Vagina (tissue), 2 donors: ENCODE results near the gene KCNK18. TPM values are rescaled to one million over a fixed set of nuclear protein-coding genes. Genes with fewer than 3 reads are reported as not detected.

ENCODE experiments used
- DNase-seq, 2 donors: peaks; one replicate each; pipeline ENCODE4 v3.0.0-alpha.2; 2017; ENCODE audit errors: extremely low spot score in 2 of 2
- H3K27ac ChIP-seq: fragments of 200-600 bp; sonication (generic); one replicate; pipeline ENCODE4 v1.5.1; 2019
- H3K27me3 ChIP-seq: fragments of 200-600 bp; sonication (generic); one replicate; pipeline ENCODE4 v1.5.1; 2019
- H3K36me3 ChIP-seq, 2 donors: fragments of 200-600 bp; sonication (generic); one replicate each; pipeline ENCODE4 v1.5.1; 2017 to 2019
- H3K4me1 ChIP-seq: fragments of 200-600 bp; sonication (generic); one replicate; pipeline ENCODE4 v1.5.1; 2019
- H3K4me3 ChIP-seq, 2 donors: fragments of 200-600 bp; sonication (generic); 1 replicate in 1 of 2; 2 replicates in 1 of 2; pipeline ENCODE4 v1.5.1; 2016 to 2019
- H3K9me3 ChIP-seq: fragments of 200-600 bp; sonication (generic); one replicate; pipeline ENCODE4 v1.5.1; 2019
- CTCF ChIP-seq, 3 experiments: fragments of 450-650 bp in 2 of 3; fragments of 200-600 bp in 1 of 3; sonication (generic) in 1 of 3; IDR thresholded peaks; one replicate each; pipeline ENCODE4 v1.5.1; 2017 to 2019; ENCODE audit warnings: antibody characterized with exemption in 3 of 3, mild to moderate bottlenecking in 2 of 3, moderate library complexity in 2 of 3
- POLR2A ChIP-seq, 2 donors: fragments of 450-650 bp; IDR thresholded peaks; one replicate each; pipeline ENCODE4 v1.6.1; 2017; ENCODE audit warnings: antibody characterized with exemption in 2 of 2, mild to moderate bottlenecking in 2 of 2, moderate library complexity in 2 of 2
- POLR2AphosphoS5 ChIP-seq, 2 donors: sonication (generic); formaldehyde crosslinking; IDR thresholded peaks; one replicate each; pipeline ENCODE4 v1.9.0; 2017; ENCODE audit warnings: antibody characterized with exemption in 2 of 2, mild to moderate bottlenecking in 2 of 2, low read depth in 1 of 2; ENCODE audit not compliant: insufficient read depth in 1 of 2
- intact Hi-C: fragments of 100-400 bp; cut with DNase I; formaldehyde crosslinking; loops from one replicate; pipeline ENCODE4 v1.15.1; 2023
- total RNA-seq: library from RNA; depleted of rRNA; stranded (reverse); fragments of >200 nt; gene quantifications from one replicate; pipeline ENCODE4 v1.2.3, GENCODE V29; 2016

KCNK18 gene
- total RNA-seq, 1 donor from 2014 or later, result not detected

GRCh38 chr10:117189557-117189956, 7.7 kb upstream of the KCNK18 start:
- Histone ChIP-seq H3K4me1 (no peaks in the 10 kb centered on the region), H3K9me3 (no peaks in the 10 kb centered on the region), H3K4me3 (no peak overlapping the region), H3K36me3 (no peaks in the 10 kb centered on the region), H3K27ac (no peak overlapping the region), H3K27me3 (no peaks in the 10 kb centered on the region)
- no peak for TF ChIP-seq POLR2A (IDR thresholded peaks at IDR 0.05)
- no peak for TF ChIP-seq POLR2AphosphoS5 (IDR thresholded peaks at IDR 0.05; ENCODE audit: insufficient read depth in 1 of 2, low read depth in 1 of 2)
- TF ChIP-seq CTCF (IDR thresholded peaks at IDR 0.05), result no peak
- no peak for DNase-seq
- intact Hi-C loops, result no loop called here

- DNase-seq, result no peak
- H3K4me3 ChIP-seq, result no peak overlapping the region
- no peak overlapping the region for H3K27ac ChIP-seq
- no peaks in the 10 kb centered on the region for H3K9me3 ChIP-seq
- TF ChIP-seq POLR2AphosphoS5 (IDR thresholded peaks at IDR 0.05; ENCODE audit: insufficient read depth in 1 of 2, low read depth in 1 of 2), result no peak
- no peak for TF ChIP-seq CTCF (IDR thresholded peaks at IDR 0.05)
- TF ChIP-seq POLR2A (IDR thresholded peaks at IDR 0.05), result no peak
- intact Hi-C loops, result no loop called here
- no peaks in the 10 kb centered on the region for H3K4me1 ChIP-seq
- no peaks in the 10 kb centered on the region for H3K36me3 ChIP-seq
- H3K27me3 ChIP-seq, result no peaks in the 10 kb centered on the region
Measured at GRCh38 chr10:117198088-117198487, 799 bp downstream of the KCNK18 start.

GRCh38 chr10:117201826-117202225, 4.5 kb downstream of the KCNK18 start:
- intact Hi-C loops, result no loop called here
- Histone ChIP-seq H3K4me3 (no peak overlapping the region), H3K4me1 (no peaks in the 10 kb centered on the region), H3K27me3 (no peaks in the 10 kb centered on the region), H3K27ac (no peak overlapping the region), H3K36me3 (no peaks in the 10 kb centered on the region), H3K9me3 (no peaks in the 10 kb centered on the region)
- no peak for DNase-seq
- TF ChIP-seq POLR2AphosphoS5 (IDR thresholded peaks at IDR 0.05; ENCODE audit: insufficient read depth in 1 of 2, low read depth in 1 of 2) (no peak), POLR2A (IDR thresholded peaks at IDR 0.05) (no peak), CTCF (IDR thresholded peaks at IDR 0.05) (no peak)

GRCh38 chr10:117204316-117204715, 7.0 kb downstream of the KCNK18 start:
- H3K9me3 ChIP-seq, result no peaks in the 10 kb centered on the region
- no peak for DNase-seq
- TF ChIP-seq CTCF (IDR thresholded peaks at IDR 0.05) (no peak), POLR2A (IDR thresholded peaks at IDR 0.05) (no peak), POLR2AphosphoS5 (IDR thresholded peaks at IDR 0.05; ENCODE audit: insufficient read depth in 1 of 2, low read depth in 1 of 2) (no peak)
- H3K4me3 ChIP-seq, result no peak overlapping the region
- H3K27ac ChIP-seq, result no peak overlapping the region
- no peaks in the 10 kb centered on the region for H3K36me3 ChIP-seq
- no peaks in the 10 kb centered on the region for H3K4me1 ChIP-seq
- no peaks in the 10 kb centered on the region for H3K27me3 ChIP-seq
- intact Hi-C loops, result no loop called here

GRCh38 chr10:117212176-117212575, 14.9 kb downstream of the KCNK18 start:
- H3K4me3 ChIP-seq, result no peak overlapping the region
- no peak for TF ChIP-seq POLR2AphosphoS5 (IDR thresholded peaks at IDR 0.05; ENCODE audit: insufficient read depth in 1 of 2, low read depth in 1 of 2)
- no peak for TF ChIP-seq POLR2A (IDR thresholded peaks at IDR 0.05)
- no peak for TF ChIP-seq CTCF (IDR thresholded peaks at IDR 0.05)
- peaks cover 11% of the 10 kb centered on the region for H3K4me1 ChIP-seq
- intact Hi-C loops, result no loop called here
- H3K36me3 ChIP-seq, result no peaks in the 10 kb centered on the region
- no peaks in the 10 kb centered on the region for H3K9me3 ChIP-seq
- no peak overlapping the region for H3K27ac ChIP-seq
- DNase-seq, result no peak
- H3K27me3 ChIP-seq, result no peaks in the 10 kb centered on the region
